BE2C (cell line): ENCODE results near the gene ZFP36. TPM values are rescaled to one million over a fixed set of nuclear protein-coding genes. Genes with fewer than 3 reads are reported as not detected.
A peak's percentile ranks its signal among the peaks of the same experiment; 100 is the strongest.

Experiments used
- DNase-seq: peaks from one replicate; pipeline ENCODE4 v3.0.0-alpha.2; 2020
- H3K27me3 ChIP-seq: fragments of 250-450 bp; sonication (Bioruptor Pico); 2 replicates; pipeline ENCODE4 v1.5.1; 2020; ENCODE audit warnings: mild to moderate bottlenecking
- H3K36me3 ChIP-seq: fragments of 250-450 bp; sonication (Bioruptor Pico); 2 replicates; pipeline ENCODE4 v1.5.1; 2020; ENCODE audit warnings: mild to moderate bottlenecking
- H3K4me1 ChIP-seq: fragments of 250-450 bp; sonication (Bioruptor Pico); 2 replicates; pipeline ENCODE4 v1.5.1; 2020
- H3K4me3 ChIP-seq: 2 replicates; pipeline ENCODE4 v1.5.1; 2011; ENCODE audit warnings: low read depth, low read length
- H3K9me3 ChIP-seq: fragments of 250-450 bp; sonication (Bioruptor Pico); 2 replicates; pipeline ENCODE4 v1.5.1; 2020
- CTCF ChIP-seq: IDR thresholded peaks from 2 replicates; pipeline ENCODE4 v1.5.1; 2012; ENCODE audit warnings: mild to moderate bottlenecking, low read depth, low read length
- polyA plus RNA-seq: library from polyadenylated mRNA; unstranded; fragments of >200 nt; gene quantifications from one replicate; pipeline ENCODE4 v1.2.1, GENCODE V29; 2012; ENCODE audit warnings: low read depth, missing spikeins; ENCODE audit not compliant: insufficient read length, insufficient read depth

The ZFP36 gene, protein sequence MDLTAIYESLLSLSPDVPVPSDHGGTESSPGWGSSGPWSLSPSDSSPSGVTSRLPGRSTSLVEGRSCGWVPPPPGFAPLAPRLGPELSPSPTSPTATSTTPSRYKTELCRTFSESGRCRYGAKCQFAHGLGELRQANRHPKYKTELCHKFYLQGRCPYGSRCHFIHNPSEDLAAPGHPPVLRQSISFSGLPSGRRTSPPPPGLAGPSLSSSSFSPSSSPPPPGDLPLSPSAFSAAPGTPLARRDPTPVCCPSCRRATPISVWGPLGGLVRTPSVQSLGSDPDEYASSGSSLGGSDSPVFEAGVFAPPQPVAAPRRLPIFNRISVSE
- polyA plus RNA-seq = 16.7 TPM

- Histone ChIP-seq H3K4me3 (peak within 1 kb of the TSS; percentile 87), H3K27me3 (no peaks in the 10 kb centered on the region), H3K36me3 (no peaks in the 10 kb centered on the region), H3K4me1 (peaks cover 26% of the 10 kb centered on the region), H3K9me3 (no peaks in the 10 kb centered on the region)
- no peak for TF ChIP-seq CTCF
- peak; percentile 84 for DNase-seq
Measured at GRCh38 chr19:39406656-39407409, at the start of gene ZFP36. TSS of gene ZFP36 (plus strand) at chr19:39406847. CDS start at chr19:39406905, 58 bp downstream.

GRCh38 chr19:39359026-39359425, 47.6 kb upstream of the ZFP36 start:
- Histone ChIP-seq H3K4me1 (no peaks in the 10 kb centered on the region), H3K36me3 (peaks cover 62% of the 10 kb centered on the region), H3K27me3 (no peaks in the 10 kb centered on the region), H3K4me3 (no peak overlapping the region), H3K9me3 (no peaks in the 10 kb centered on the region)
- no peak for TF ChIP-seq CTCF
- DNase-seq = no peak

DNA sequence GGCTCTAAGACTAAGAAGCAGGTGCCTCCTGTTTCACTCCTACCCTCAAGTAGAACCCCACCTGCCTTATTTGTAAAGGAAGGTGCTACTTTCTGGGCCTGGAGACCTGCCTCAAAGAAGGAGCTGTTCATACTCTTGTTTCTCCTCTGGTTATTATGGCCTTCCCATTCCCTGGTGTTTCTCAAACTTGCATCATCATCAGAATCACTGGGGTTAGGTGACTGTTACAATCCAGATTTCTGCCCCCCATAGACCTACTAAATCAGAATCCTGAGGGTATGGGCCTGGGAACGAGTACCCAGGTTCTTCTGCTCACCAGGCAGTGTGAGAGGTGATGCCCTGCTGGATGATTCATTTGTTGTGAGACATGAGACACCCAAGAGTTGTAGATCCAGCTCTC, 46.0 kb upstream of the ZFP36 start:
- H3K4me3 ChIP-seq = no peak overlapping the region
- no peaks in the 10 kb centered on the region for H3K4me1 ChIP-seq
- H3K9me3 ChIP-seq = no peaks in the 10 kb centered on the region
- TF ChIP-seq CTCF = no peak
- DNase-seq = no peak
- no peaks in the 10 kb centered on the region for H3K27me3 ChIP-seq
- peaks cover 54% of the 10 kb centered on the region for H3K36me3 ChIP-seq

DNA sequence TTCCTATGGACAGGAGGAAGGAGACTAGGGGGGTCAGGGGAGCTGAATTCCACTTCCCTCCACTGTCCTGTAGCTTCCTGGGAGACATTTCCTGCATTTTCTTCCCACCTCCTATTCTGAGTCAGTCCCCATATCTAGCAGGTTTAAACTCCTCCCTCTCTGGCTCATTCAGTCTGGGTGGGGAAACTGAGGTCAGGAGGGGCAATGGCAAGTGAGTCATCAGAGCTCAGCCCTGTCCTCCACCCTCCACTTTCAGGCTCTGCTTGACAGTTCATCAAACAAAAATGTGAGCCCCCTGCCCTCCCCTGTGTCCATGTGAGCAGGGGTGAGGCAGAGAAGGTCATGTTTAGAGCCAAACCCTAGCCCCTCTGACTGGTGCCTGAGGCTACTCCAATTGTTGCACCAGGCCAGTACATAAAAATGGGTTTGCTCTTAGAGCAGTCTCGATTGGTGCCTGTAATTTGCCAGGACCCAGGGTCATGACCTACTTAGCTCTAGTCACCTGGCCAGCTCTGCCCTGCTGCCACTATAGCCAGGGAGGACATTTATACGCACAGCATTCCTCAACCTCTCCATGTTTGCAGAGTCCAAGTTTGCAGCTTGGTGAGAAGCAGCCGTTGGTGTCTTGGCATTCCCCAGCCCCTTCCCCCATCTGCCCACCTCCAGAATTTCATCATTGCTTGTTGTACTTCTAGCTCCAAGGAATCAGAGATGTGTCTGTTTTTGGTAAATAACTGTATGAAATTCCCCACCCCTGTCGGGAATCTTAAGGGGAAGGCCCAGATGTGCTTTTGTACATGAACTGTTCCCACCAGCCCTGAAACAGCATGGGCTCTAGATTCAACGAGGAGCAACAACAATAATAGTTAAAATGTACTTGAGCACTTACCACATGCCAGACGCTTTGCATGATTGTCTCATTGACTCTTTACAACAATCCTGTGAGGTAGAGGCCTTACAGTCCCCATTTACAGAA, 43.7 kb upstream of the ZFP36 start:
- no peak for TF ChIP-seq CTCF
- Histone ChIP-seq H3K4me3 (no peak overlapping the region), H3K4me1 (no peaks in the 10 kb centered on the region), H3K36me3 (peaks cover 36% of the 10 kb centered on the region), H3K27me3 (no peaks in the 10 kb centered on the region), H3K9me3 (no peaks in the 10 kb centered on the region)
- DNase-seq = no peak

GRCh38 chr19:39363901-39364457, 42.7 kb upstream of the ZFP36 start:
- Histone ChIP-seq H3K4me3 (no peak overlapping the region), H3K4me1 (no peaks in the 10 kb centered on the region), H3K27me3 (no peaks in the 10 kb centered on the region), H3K9me3 (no peaks in the 10 kb centered on the region), H3K36me3 (peaks cover 31% of the 10 kb centered on the region)
- no peak for TF ChIP-seq CTCF
- no peak for DNase-seq
